ENCODE measurements around the gene SCGB3A2.

- TF ChIP-seq CTCF (IDR thresholded peaks at IDR 0.05) (no peak), POLR2A (IDR thresholded peaks at IDR 0.05) (no peak)
Observed at GRCh38 chr5:147858565-147858964, 19.9 kb upstream of the SCGB3A2 start.
